HG02588 (cell line): ENCODE results near the gene ENPP7.
"Not testable (repeated sequence)": the region's sequence is repeated elsewhere in the genome, so short reads cannot be mapped to it uniquely, and the experiment has no call there.

Experiments
- ATAC-seq: cut with Tn5 transposase; IDR thresholded peaks from one replicate; pipeline ENCODE4 v1.9.1; 2021; ENCODE audit warnings: mild to moderate bottlenecking, moderate library complexity; ENCODE audit not compliant: unreplicated experiment

The ENPP7 gene

DNA sequence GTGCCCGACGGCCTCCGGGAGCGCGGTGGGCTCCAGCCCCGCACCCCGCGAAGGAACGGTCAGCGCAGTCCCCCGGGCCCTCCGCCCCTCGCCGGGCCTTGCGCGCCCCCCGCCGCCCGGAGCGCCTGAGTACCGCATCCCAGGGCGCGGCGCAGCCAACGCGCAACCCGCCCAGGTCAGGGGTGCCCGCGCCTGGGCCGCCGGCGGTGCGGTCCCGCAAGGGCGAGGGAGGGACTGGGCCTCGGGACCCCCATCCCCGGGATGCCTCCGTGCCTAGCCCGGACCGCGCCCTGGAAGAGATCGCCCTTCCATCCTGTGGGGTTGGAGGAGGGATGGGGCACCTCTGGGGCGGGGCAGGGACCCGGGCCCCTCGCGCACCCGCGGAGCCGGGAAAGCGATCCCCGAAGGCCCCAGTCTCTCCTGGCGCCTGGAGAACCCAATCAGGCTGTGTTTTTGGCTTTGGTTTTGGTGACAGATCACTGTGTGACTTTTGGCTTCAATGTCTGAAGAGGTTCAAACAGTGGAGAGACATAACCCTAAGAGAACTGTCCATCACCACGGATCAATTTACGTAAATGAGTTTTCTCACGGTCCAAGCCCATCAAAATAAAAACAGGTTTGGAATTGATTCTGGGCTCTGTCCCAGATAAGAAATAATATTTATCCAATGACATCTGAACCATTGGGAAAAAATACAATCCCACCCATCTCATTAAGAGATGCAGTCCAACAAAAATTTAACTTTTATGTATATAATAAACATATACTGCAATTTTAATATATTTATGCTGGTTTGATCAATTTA lies 17.8 kb downstream of the ENPP7 start:
- no peak for ATAC-seq

GRCh38 chr17:79749156-79749815 lies 18.5 kb downstream of the ENPP7 start:
- no peak for ATAC-seq

- no peak for ATAC-seq
These were observed 19.2 kb downstream of the ENPP7 start for GRCh38 chr17:79749958-79750357.

DNA sequence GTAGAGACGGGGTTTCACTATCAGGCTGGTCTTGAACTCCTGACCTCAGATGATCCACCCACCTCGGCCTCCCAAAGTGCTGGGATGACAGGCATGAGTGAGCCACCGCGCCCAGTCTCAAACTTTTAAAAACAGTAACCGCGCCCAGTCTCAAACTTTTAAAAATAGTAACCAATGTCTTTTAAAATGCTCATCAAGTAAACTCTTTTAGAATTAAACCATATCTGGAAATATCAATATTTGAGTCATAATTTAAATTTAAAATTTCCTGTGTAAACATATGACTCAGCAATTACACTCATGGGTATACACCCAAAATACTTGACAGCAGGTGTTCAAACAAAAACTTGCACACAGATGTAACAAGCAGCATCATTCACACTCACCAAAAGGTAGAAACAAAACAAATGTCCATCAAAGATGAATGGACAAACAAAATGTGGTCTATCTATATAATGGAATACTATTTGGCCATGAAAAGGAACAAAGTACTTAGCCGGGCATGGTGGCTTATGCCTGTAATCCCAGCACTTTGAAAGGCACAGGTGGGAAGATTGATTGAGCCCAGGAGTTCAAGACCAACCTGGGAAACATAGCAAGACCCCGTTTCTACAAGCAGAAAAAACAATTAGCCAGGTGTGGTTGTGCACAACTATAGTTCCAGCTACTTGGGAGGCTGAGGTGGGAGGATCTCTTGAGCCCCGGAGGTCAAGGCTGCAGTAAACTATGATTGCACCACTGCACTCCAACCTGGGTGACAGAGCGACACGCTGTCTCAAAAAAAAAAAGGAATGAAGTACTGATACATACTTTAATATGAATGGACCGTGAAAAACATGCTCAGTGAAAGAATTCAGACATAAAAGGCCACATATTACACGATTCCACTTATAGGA lies 20.2 kb downstream of the ENPP7 start:
- no peak for ATAC-seq

GRCh38 chr17:79752175-79752574 lies 21.4 kb downstream of the ENPP7 start:
- no peak for ATAC-seq

- ATAC-seq: no peak
These were observed 23.6 kb downstream of the ENPP7 start for GRCh38 chr17:79754370-79754769.

- ATAC-seq: not testable (repeated sequence)
These were observed 24.2 kb downstream of the ENPP7 start for GRCh38 chr17:79754903-79755302.

DNA sequence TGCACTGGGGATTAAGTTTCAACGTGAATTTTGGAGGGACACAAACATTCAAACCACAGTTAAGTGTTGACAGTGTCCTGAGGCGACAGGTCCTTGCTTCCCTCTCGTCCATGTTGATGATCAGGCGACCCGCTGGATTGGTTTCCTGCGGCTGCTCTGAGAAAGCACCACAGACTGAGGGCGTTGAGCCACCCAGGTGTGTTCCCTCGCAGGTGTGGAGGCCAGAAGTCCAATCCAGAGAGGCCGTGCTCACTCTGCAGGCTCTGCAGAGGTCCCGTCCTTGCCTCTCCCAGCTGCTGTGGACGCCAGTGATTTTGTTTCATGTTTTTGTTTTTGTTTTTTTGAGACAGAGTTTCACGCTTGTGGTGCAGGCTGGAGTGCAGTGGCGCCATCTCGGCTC lies 24.8 kb downstream of the ENPP7 start:
- no peak for ATAC-seq

- no peak for ATAC-seq
These were observed 26.5 kb downstream of the ENPP7 start for GRCh38 chr17:79757140-79757745.

DNA sequence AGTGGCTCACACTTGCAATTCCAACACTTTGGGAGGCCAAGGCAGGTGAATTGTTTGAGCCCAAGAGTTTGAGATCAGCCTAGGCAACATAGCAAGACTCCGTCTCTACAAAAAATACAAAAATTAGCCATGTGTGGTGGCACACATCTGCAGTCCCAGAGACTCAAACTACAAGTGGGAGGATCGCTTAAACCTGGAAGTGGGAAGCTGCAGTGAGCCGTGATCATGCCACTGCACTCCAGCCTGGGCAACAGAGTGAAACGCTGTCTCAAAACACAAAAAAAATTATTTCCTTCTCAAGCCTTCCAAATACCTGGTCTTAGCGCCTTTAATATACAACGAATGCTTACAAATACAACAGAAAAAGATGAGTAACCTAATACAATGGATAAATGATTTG lies 27.5 kb downstream of the ENPP7 start:
- ATAC-seq: no peak

GRCh38 chr17:79760197-79760906 lies 29.6 kb downstream of the ENPP7 start:
- ATAC-seq: no peak

DNA sequence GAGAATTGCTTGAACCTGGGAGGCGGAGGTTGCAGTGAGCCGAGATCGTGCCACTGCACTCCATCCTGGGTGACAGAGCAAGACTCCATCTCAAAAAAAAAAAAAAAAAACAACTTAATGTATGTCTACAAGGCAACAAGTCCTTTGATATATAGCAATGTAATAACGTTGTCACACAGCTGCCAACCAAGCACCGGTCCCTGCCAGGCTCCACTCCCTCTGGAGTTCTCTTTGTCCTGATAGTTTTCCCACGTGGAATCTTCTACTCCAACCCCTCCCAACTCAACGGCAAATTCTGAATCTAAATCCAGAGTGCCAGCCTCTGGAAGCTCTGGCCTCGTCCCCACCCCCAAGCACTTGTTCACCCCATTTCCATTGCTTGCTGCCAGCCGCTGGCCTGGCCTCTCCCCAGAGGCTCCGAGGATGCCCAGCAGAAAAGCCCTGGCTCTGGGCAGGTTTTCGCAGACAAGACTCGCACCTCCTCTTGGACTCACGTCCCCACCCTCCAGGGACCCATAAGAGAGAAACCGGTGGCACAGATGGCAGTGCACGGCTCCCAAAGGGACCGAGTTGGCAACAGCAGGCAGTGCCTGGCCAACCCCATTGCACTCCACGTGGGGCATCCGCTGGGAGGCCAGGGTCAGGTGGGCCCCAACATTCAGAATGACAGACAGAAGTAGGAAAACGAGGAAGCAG lies 31.3 kb downstream of the ENPP7 start:
- no peak for ATAC-seq

- no peak for ATAC-seq
These were observed 35.0 kb downstream of the ENPP7 start for GRCh38 chr17:79765708-79766107.

GRCh38 chr17:79769570-79770506 lies 39.1 kb downstream of the ENPP7 start:
- no peak for ATAC-seq

DNA sequence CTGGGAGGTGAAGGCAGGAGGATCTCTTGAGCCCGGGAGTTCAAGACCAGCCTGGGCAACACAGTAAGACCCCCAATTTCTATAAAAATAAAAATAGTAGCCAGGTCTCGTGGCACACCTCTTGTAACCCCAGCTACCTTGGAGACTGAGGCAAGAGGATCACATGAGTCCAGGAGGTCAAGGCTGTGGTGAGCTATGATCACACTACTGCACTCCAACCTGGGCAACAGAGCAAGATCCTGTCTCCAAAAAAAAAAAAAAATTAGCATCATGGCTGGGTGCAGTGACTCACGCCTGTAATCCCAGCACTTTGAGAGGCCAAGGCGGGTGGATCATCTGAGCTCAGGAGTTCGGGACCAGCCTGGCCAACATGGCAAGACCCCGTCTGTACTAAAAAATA lies 40.5 kb downstream of the ENPP7 start:
- no peak for ATAC-seq

DNA sequence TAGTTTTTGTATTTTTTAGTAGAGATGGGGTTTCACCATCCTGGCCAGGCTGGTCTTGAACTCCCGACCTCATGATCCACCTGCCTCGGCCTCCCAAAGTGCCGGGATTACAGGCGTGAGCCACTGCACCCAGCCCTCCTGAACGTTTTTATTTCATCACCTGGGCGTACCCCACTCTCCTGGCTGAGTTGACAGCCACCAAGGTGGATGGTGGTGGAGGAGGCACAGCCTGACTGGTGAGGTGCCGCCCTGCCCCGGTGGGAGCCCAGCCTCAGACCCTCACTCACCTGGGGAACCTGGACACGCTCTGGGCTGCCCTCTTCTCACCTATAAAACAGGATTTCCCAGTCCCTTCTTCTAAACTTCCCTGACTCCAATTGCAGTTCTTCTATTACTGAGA lies 42.0 kb downstream of the ENPP7 start:
- not testable (repeated sequence) for ATAC-seq

DNA sequence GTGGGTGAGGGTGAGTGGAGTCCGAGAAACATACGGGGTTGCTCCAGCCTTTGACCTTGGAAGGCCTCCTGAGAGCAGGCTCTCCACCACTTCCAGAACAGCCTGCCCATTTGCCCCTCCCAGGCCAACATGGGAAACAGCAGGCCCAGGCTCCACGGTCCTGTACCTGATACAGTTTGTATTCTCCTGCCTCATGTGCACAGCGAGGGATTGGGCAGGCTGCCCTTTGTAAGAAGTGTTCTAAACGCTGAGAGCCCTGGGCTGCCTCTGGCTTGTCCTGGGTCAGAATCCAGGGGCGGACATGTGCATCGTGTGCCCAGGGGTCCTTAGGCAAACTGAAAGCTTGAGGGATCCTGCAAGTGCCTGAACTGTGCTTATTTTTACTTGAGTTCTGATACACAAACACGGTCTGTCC lies 43.8 kb downstream of the ENPP7 start:
- ATAC-seq: no peak

- no peak for ATAC-seq
These were observed 44.9 kb downstream of the ENPP7 start for GRCh38 chr17:79775632-79776031.
